Trophoblast cell (in vitro differentiated cells and primary cell): ENCODE results near the gene TPCN1.

Experiments used
- DNase-seq, 2 donors: peaks; one replicate each; pipeline ENCODE4 v3.0.0-alpha.2; 2016
- H2AFZ ChIP-seq: 2 replicates; pipeline ENCODE4 v1.6.1; 2013; ENCODE audit warnings: low read length, moderate library complexity, mild to moderate bottlenecking; ENCODE audit not compliant: insufficient read depth, poor library complexity
- H2AK5ac ChIP-seq: 2 replicates; pipeline ENCODE4 v1.6.1; 2013; ENCODE audit warnings: mild to moderate bottlenecking, low read length
- H2BK120ac ChIP-seq: 2 replicates; pipeline ENCODE4 v1.6.1; 2013; ENCODE audit warnings: low read length, mild to moderate bottlenecking, moderate library complexity; ENCODE audit not compliant: insufficient read depth, poor library complexity
- H2BK12ac ChIP-seq: 2 replicates; pipeline ENCODE4 v1.6.1; 2013; ENCODE audit warnings: mild to moderate bottlenecking, low read length, moderate library complexity
- H2BK5ac ChIP-seq: 2 replicates; pipeline ENCODE4 v1.6.1; 2013; ENCODE audit warnings: low read length, low read depth, moderate library complexity, mild to moderate bottlenecking; ENCODE audit not compliant: poor library complexity
- H3K14ac ChIP-seq: 2 replicates; pipeline ENCODE4 v1.6.1; 2013; ENCODE audit warnings: mild to moderate bottlenecking, low read length
- H3K18ac ChIP-seq: 2 replicates; pipeline ENCODE4 v1.6.1; 2013; ENCODE audit warnings: mild to moderate bottlenecking, low read length
- H3K23ac ChIP-seq: 2 replicates; pipeline ENCODE4 v1.6.1; 2013; ENCODE audit warnings: low read length
- H3K27ac ChIP-seq: 2 replicates; pipeline ENCODE4 v1.5.1; 2013; ENCODE audit warnings: low read depth, mild to moderate bottlenecking, inconsistent platforms, low read length, moderate library complexity
- H3K27me3 ChIP-seq: 2 replicates; pipeline ENCODE4 v1.6.1; 2013; ENCODE audit warnings: inconsistent platforms, mild to moderate bottlenecking, low read length, moderate library complexity; ENCODE audit not compliant: insufficient read depth
- H3K36me3 ChIP-seq, 2 experiments: 1 replicate in 1 of 2; 2 replicates in 1 of 2; pipeline ENCODE4 v1.6.1; 2013; ENCODE audit warnings: low read length in 2 of 2, mild to moderate bottlenecking in 2 of 2, moderate library complexity in 1 of 2; ENCODE audit not compliant: insufficient read depth in 2 of 2, control insufficient read depth in 1 of 2
- H3K4ac ChIP-seq: 2 replicates; pipeline ENCODE4 v1.6.1; 2013; ENCODE audit warnings: low read depth, mild to moderate bottlenecking, low read length, moderate library complexity
- H3K4me1 ChIP-seq, 2 experiments: 1 replicate in 1 of 2; 2 replicates in 1 of 2; pipeline ENCODE4 v1.6.1; 2013; ENCODE audit warnings: low read length in 2 of 2, mild to moderate bottlenecking in 2 of 2, moderate library complexity in 1 of 2; ENCODE audit not compliant: insufficient read depth in 2 of 2, control insufficient read depth in 1 of 2
- H3K4me2 ChIP-seq: 2 replicates; pipeline ENCODE4 v1.6.1; 2013; ENCODE audit warnings: inconsistent platforms, mild to moderate bottlenecking, low read length, moderate library complexity
- H3K4me3 ChIP-seq: 2 replicates; pipeline ENCODE4 v1.5.1; 2013; ENCODE audit warnings: mild to moderate bottlenecking, low read depth, low read length, inconsistent platforms
- H3K79me1 ChIP-seq: one replicate; pipeline ENCODE4 v1.6.1; 2013; ENCODE audit warnings: low read length
- H3K79me2 ChIP-seq: 2 replicates; pipeline ENCODE4 v1.6.1; 2013; ENCODE audit warnings: low read length, mild to moderate bottlenecking; ENCODE audit not compliant: control insufficient read depth, insufficient read depth, poor library complexity
- H3K9ac ChIP-seq: 2 replicates; pipeline ENCODE4 v1.6.1; 2013; ENCODE audit warnings: mild to moderate bottlenecking, low read length
- H3K9me3 ChIP-seq: 2 replicates; pipeline ENCODE4 v1.6.1; 2013; ENCODE audit warnings: low read depth, mild to moderate bottlenecking, control low read depth, inconsistent platforms, low read length; ENCODE audit not compliant: insufficient read depth
- H4K12ac ChIP-seq: 2 replicates; pipeline ENCODE4 v1.6.1; 2013; ENCODE audit warnings: low read depth, mild to moderate bottlenecking, low read length, moderate library complexity
- H4K8ac ChIP-seq: 2 replicates; pipeline ENCODE4 v1.6.1; 2013; ENCODE audit warnings: low read depth, mild to moderate bottlenecking, low read length, moderate library complexity
- H4K91ac ChIP-seq: one replicate; pipeline ENCODE4 v1.6.1; 2013; ENCODE audit warnings: low read depth, mild to moderate bottlenecking, low read length, moderate library complexity
- WGBS: extraction: QIAGEN DNeasy Blood & Tissue Kit; methylation state at CpG from one replicate; pipeline ENCODE4 v1.1.7; 2013; ENCODE audit warnings: missing lambda C conversion rate; ENCODE audit not compliant: insufficient read length, insufficient coverage; ENCODE audit errors: extremely low coverage; 5-methylcytosine and 5-hydroxymethylcytosine counted together

TPCN1 gene

DNA sequence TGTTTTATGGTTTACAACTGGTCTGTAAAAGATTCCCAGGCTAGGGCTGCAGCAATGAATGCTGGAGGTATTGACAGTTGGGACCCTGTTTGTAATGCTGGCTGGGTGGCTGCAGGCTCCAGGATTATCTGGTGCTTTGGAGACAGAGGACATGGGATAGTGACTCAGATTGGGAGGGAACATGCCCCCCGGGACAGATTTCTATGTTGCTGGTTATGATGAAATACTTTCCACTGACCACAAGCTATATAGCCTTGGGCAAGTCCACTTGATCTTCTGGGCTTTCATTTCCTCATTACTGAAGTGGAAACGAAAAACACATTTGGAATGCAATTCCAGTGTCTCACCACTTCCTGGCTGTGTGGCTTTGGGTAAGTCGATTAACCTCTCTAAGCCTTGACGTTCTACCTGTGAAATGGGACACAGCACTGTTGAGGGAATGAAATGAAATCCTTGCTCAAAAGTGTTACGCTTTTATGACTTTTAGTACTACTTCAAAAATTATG lies 6.3 kb upstream of the TPCN1 start:
- DNase-seq, result peak; percentile 98 to 100
- H3K9ac ChIP-seq, result no peak overlapping the region
- H3K14ac ChIP-seq, result no peak overlapping the region
- H3K18ac ChIP-seq, result no peak overlapping the region
- no peaks in the 10 kb centered on the region for H3K9me3 ChIP-seq
- H2AFZ ChIP-seq, result no peak overlapping the region
- no peak overlapping the region for H2BK120ac ChIP-seq
- H3K4me1 ChIP-seq, result peaks cover 5% of the 10 kb centered on the region in 2 experiments
- no peak overlapping the region for H3K4me3 ChIP-seq
- no peak overlapping the region for H4K12ac ChIP-seq
- no peak overlapping the region for H4K8ac ChIP-seq
- no peak overlapping the region for H2BK5ac ChIP-seq
- H3K4ac ChIP-seq, result no peak overlapping the region
- no peaks in the 10 kb centered on the region for H3K27me3 ChIP-seq
- H3K27ac ChIP-seq, result no peak overlapping the region
- no peak overlapping the region for H3K23ac ChIP-seq
- H3K79me2 ChIP-seq, result no peaks in the 10 kb centered on the region
- no peak overlapping the region for H4K91ac ChIP-seq
- no peak overlapping the region for H3K4me2 ChIP-seq
- no peak overlapping the region for H2AK5ac ChIP-seq
- no peaks in the 10 kb centered on the region for H3K36me3 ChIP-seq
- H2BK12ac ChIP-seq, result no peak overlapping the region
- WGBS, result no CpG with 5 or more reads among the region's 5 CpGs
- H3K79me1 ChIP-seq, result peaks cover 5% of the 10 kb centered on the region

- H2BK120ac ChIP-seq, result no peak overlapping the region
- H2AFZ ChIP-seq, result no peak overlapping the region
- no peaks in the 10 kb centered on the region for H3K79me2 ChIP-seq
- no peak overlapping the region for H3K14ac ChIP-seq
- no peak for DNase-seq
- no peak overlapping the region for H2AK5ac ChIP-seq
- no peak overlapping the region for H3K4me3 ChIP-seq
- H3K79me1 ChIP-seq, result peaks cover 3% of the 10 kb centered on the region
- H3K36me3 ChIP-seq, result no peaks in the 10 kb centered on the region
- no peak overlapping the region for H4K8ac ChIP-seq
- no peak overlapping the region for H3K18ac ChIP-seq
- no peak overlapping the region for H4K91ac ChIP-seq
- no peak overlapping the region for H2BK5ac ChIP-seq
- no peaks in the 10 kb centered on the region for H3K9me3 ChIP-seq
- H3K4me2 ChIP-seq, result no peak overlapping the region
- no peak overlapping the region for H3K27ac ChIP-seq
- no peak overlapping the region for H4K12ac ChIP-seq
- H3K9ac ChIP-seq, result no peak overlapping the region
- H2BK12ac ChIP-seq, result no peak overlapping the region
- H3K4me1 ChIP-seq, result peaks cover 5 to 8% of the 10 kb centered on the region in 2 experiments
- H3K27me3 ChIP-seq, result no peaks in the 10 kb centered on the region
- H3K23ac ChIP-seq, result no peak overlapping the region
- H3K4ac ChIP-seq, result no peak overlapping the region
- whole genome bisulfite sequencing, result no CpG with 5 or more reads among the region's 2 CpGs
Observed at GRCh38 chr12:113216027-113216426, 5.2 kb upstream of the TPCN1 start.

DNA sequence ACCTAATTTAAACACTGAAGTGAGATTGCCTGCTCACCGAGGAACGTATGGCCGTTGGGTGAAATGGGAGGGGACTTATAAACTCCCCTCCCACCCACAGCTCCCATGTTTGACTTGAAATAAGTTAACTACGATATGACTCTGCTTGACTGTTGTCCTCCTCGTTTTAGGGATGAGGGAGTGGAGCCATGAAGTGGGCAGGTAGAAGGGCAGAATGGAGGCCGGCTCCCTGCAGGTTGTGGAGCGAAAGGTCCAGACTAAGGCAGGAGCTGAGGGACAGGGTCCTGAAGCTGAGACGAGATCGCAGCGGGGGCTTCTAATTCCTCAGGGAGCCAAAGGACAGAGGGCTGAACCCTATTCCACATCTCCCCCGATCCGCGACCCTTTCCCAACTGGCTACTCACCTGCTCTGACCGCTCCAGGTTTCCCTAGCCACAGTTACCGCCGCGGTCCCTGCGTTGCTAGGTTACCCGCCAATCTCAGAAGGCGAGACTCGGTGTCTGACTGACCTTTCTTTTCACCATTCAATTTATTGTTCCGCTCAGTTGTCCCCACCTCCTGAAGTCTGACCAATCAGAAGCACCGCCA lies 577 bp upstream of the TPCN1 start:
- Histone ChIP-seq H2BK5ac (no peak overlapping the region), H3K4ac (no peak overlapping the region), H3K4me3 (peak overlapping the region; percentile 26), H3K9ac (no peak overlapping the region), H2AFZ (peak overlapping the region; percentile 21), H3K79me2 (peaks cover 7% of the 10 kb centered on the region), H2BK120ac (no peak overlapping the region), H4K91ac (no peak overlapping the region), H3K14ac (no peak overlapping the region), H3K9me3 (no peaks in the 10 kb centered on the region), H2BK12ac (no peak overlapping the region), H3K23ac (no peak overlapping the region), H2AK5ac (no peak overlapping the region), H4K12ac (no peak overlapping the region), H3K18ac (no peak overlapping the region), H3K36me3 (no peaks in the 10 kb centered on the region), H3K4me2 (peak overlapping the region; percentile 70), H3K27ac (no peak overlapping the region), H3K4me1 (peaks cover 10 to 17% of the 10 kb centered on the region in 2 experiments), H3K27me3 (no peaks in the 10 kb centered on the region), H3K79me1 (peaks cover 12% of the 10 kb centered on the region), H4K8ac (no peak overlapping the region)
- WGBS, result no CpG with 5 or more reads among the region's 23 CpGs
- peak in 1 of 2 donors; percentile 40 for DNase-seq

- H4K8ac ChIP-seq, result peak overlapping the region; percentile 87
- peaks cover 7% of the 10 kb centered on the region for H3K79me2 ChIP-seq
- no peak for DNase-seq
- peak overlapping the region; percentile 60 for H4K91ac ChIP-seq
- H2BK5ac ChIP-seq, result peak overlapping the region; percentile 68
- peak overlapping the region; percentile 30 for H2BK12ac ChIP-seq
- no peaks in the 10 kb centered on the region for H3K9me3 ChIP-seq
- peak overlapping the region; percentile 44 for H2AK5ac ChIP-seq
- H3K18ac ChIP-seq, result peak overlapping the region; percentile 71
- WGBS, result no CpG with 5 or more reads among the region's 12 CpGs
- H3K4me3 ChIP-seq, result peak overlapping the region; percentile 82
- H3K14ac ChIP-seq, result peak overlapping the region; percentile 73
- no peak overlapping the region for H3K23ac ChIP-seq
- peak overlapping the region; percentile 20 for H2AFZ ChIP-seq
- peak overlapping the region; percentile 89 for H3K4me2 ChIP-seq
- peaks cover 0 to 4% of the 10 kb centered on the region in 2 experiments for H3K36me3 ChIP-seq
- peak overlapping the region; percentile 76 for H3K9ac ChIP-seq
- H3K4ac ChIP-seq, result peak overlapping the region; percentile 18
- no peaks in the 10 kb centered on the region for H3K27me3 ChIP-seq
- peak overlapping the region; percentile 6 for H4K12ac ChIP-seq
- H3K27ac ChIP-seq, result peak overlapping the region; percentile 59
- peak overlapping the region; percentile 29 for H2BK120ac ChIP-seq
- peaks cover 10 to 13% of the 10 kb centered on the region in 2 experiments for H3K4me1 ChIP-seq
- H3K79me1 ChIP-seq, result peaks cover 9% of the 10 kb centered on the region
Observed at GRCh38 chr12:113221997-113222729, 899 bp downstream of the TPCN1 start.
